Smooth muscle cell (in vitro differentiated cells): ENCODE measurements around the gene ACTN3. TPM values are rescaled to one million over a fixed set of nuclear protein-coding genes. Genes with fewer than 3 reads are reported as not detected.

ENCODE experiments used
- DNase-seq: peaks from one replicate; lab custom pipeline; 2025; ENCODE audit not compliant: unreplicated experiment; lab: John Stamatoyannopoulos, UW
- H2AFZ ChIP-seq: fragments of 200-600 bp; sonication (generic); 2 replicates; pipeline ENCODE4 v1.6.0; 2016; ENCODE audit warnings: antibody characterized with exemption, low read depth, mild to moderate bottlenecking
- H3F3A ChIP-seq: fragments of 200-600 bp; sonication (generic); 2 replicates; pipeline ENCODE4 v1.6.0; 2017; ENCODE audit warnings: antibody characterized with exemption, low read depth
- H3K27ac ChIP-seq: fragments of 200-600 bp; sonication (generic); 2 replicates; pipeline ENCODE4 v1.5.1; 2016; ENCODE audit warnings: low read depth, mild to moderate bottlenecking
- H3K27me3 ChIP-seq: fragments of 200-600 bp; sonication (generic); 2 replicates; pipeline ENCODE4 v1.6.1; 2016; ENCODE audit warnings: low read depth, mild to moderate bottlenecking
- H3K36me3 ChIP-seq: fragments of 200-600 bp; sonication (generic); 2 replicates; pipeline ENCODE4 v1.5.1; 2016; ENCODE audit warnings: low read depth
- H3K4me1 ChIP-seq: fragments of 200-600 bp; sonication (generic); 2 replicates; pipeline ENCODE4 v1.5.1; 2016; ENCODE audit warnings: low read depth
- H3K4me2 ChIP-seq: fragments of 200-600 bp; sonication (generic); 2 replicates; pipeline ENCODE4 v1.6.0; 2016; ENCODE audit warnings: mild to moderate bottlenecking
- H3K4me3 ChIP-seq: fragments of 200-600 bp; sonication (generic); 2 replicates; pipeline ENCODE4 v1.5.1; 2016; ENCODE audit warnings: mild to moderate bottlenecking
- H3K79me2 ChIP-seq: fragments of 200-600 bp; sonication (generic); 2 replicates; pipeline ENCODE4 v1.6.0; 2016; ENCODE audit warnings: low read depth, mild to moderate bottlenecking
- H3K9ac ChIP-seq: fragments of 200-600 bp; sonication (generic); 2 replicates; pipeline ENCODE4 v1.6.0; 2016; ENCODE audit warnings: low read depth
- H3K9me3 ChIP-seq: fragments of 200-600 bp; sonication (generic); replicated peaks from 2 replicates; pipeline ENCODE4 v1.5.1; 2016; ENCODE audit warnings: low read depth
- H4K20me1 ChIP-seq: fragments of 200-600 bp; sonication (generic); 2 replicates; pipeline ENCODE4 v1.6.0; 2016; ENCODE audit warnings: low read depth
- WGBS: methylation state at CpG from one replicate; pipeline ENCODE4 v1.1.7; 2016; ENCODE audit warnings: low lambda C conversion rate; 5-methylcytosine and 5-hydroxymethylcytosine counted together
- polyA plus RNA-seq: library from polyadenylated mRNA; unstranded; fragments of >200 nt; fragmentation: Nextera tagmentation; extraction: Ambion mirVana; gene quantifications from 2 replicates; pipeline ENCODE4 v1.2.1, GENCODE V29; 2016
- total RNA-seq: library from RNA; depleted of rRNA; stranded (reverse); fragments of >200 nt; gene quantifications from 2 replicates; pipeline ENCODE4 v1.2.3, GENCODE V29; 2014
- TF ChIP-seq, protein P1 (sequence below): fragments of 200-600 bp; sonication (generic); IDR thresholded peaks from 2 replicates; pipeline ENCODE4 v1.5.1; 2017; ENCODE audit warnings: borderline replicate concordance, mild to moderate bottlenecking, antibody characterized with exemption; ENCODE audit not compliant: insufficient read depth, poor library complexity, severe bottlenecking

Gene ACTN3
- total and polyA plus RNA-seq, 2 experiments from 2014 or later, result 1.4 TPM; not detected in 1

DNA sequence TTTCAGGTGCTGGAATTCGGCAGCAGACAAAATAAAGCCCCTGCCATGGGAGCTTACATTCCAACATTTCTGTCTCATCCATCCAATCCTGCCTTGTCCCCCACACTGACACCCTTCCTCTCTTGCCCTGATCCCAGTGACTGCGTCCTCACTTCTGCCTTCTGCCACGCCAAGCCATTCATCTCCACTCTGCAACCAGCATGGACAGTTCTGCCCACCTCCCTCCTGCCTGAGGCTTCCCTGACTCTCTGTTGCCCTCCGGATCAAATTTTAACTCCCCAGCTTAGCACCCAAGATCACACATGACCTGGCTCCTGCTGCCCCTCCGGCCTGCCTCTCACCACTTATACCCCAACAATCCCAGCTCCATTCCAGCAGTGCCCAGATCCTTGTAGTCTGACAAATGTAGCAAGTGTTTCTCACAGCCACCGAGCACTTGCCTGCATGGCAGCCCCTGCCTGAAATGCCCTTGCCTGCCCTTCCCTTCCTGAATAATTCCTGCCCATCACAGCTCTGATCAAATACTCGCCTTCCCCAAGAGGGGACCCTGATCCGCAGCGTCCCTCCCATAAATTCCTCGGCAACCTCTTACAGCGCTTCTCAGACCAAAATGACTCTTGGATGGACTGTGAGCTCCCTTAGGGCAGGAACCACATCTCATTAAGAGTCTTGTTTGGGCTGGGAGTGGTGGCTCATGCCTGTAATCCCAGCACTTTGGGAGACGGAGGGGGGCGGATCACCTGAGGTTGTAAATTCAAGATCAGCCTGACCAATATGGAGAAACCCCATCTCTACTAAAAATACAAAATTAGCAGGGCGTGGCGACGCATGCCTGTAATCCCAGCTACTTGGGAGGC, 2.3 kb downstream of the ACTN3 start:
- H4K20me1 ChIP-seq, result no peaks in the 10 kb centered on the region
- no peak for DNase-seq
- no peak overlapping the region for H3K27ac ChIP-seq
- TF ChIP-seq, protein P1, sequence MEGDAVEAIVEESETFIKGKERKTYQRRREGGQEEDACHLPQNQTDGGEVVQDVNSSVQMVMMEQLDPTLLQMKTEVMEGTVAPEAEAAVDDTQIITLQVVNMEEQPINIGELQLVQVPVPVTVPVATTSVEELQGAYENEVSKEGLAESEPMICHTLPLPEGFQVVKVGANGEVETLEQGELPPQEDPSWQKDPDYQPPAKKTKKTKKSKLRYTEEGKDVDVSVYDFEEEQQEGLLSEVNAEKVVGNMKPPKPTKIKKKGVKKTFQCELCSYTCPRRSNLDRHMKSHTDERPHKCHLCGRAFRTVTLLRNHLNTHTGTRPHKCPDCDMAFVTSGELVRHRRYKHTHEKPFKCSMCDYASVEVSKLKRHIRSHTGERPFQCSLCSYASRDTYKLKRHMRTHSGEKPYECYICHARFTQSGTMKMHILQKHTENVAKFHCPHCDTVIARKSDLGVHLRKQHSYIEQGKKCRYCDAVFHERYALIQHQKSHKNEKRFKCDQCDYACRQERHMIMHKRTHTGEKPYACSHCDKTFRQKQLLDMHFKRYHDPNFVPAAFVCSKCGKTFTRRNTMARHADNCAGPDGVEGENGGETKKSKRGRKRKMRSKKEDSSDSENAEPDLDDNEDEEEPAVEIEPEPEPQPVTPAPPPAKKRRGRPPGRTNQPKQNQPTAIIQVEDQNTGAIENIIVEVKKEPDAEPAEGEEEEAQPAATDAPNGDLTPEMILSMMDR, result no peak
- H3K27me3 ChIP-seq, result no peaks in the 10 kb centered on the region
- H3K4me3 ChIP-seq, result no peak overlapping the region
- peaks cover 17% of the 10 kb centered on the region for H3F3A ChIP-seq
- H3K9ac ChIP-seq, result no peak overlapping the region
- H2AFZ ChIP-seq, result no peak overlapping the region
- H3K36me3 ChIP-seq, result no peaks in the 10 kb centered on the region
- no peak overlapping the region for H3K4me2 ChIP-seq
- peaks cover 6% of the 10 kb centered on the region for H3K79me2 ChIP-seq
- H3K9me3 ChIP-seq, result no peaks in the 10 kb centered on the region
- WGBS, result 69% methylated on average over 16 of the region's 16 CpGs
- peaks cover 13% of the 10 kb centered on the region for H3K4me1 ChIP-seq

DNA sequence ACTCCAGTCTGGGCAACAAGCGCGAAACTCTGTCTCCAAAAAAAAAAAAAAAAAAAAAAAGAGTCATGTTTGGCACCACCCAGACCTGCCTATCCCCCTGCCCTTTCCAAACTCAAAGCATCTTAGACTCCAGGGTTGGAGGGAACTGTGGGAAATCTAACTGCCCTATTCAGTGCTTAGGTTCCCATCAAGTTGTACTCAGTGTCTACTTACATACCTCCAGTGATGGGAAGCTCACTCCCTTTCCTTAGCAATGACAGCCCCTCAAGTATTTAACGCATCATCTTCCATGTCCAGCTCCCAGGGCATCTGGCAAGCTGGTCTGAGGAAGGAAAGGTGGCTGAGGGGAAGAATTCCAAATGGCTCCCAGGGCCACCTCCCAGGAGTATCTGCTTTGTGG, 3.0 kb downstream of the ACTN3 start:
- no peaks in the 10 kb centered on the region for H4K20me1 ChIP-seq
- no peak overlapping the region for H2AFZ ChIP-seq
- WGBS, result 90% methylated on average over 3 of the region's 3 CpGs
- DNase-seq, result no peak
- H3K4me3 ChIP-seq, result no peak overlapping the region
- no peak overlapping the region for H3K27ac ChIP-seq
- no peak overlapping the region for H3K9ac ChIP-seq
- TF ChIP-seq, protein P1, result no peak
- H3K9me3 ChIP-seq, result no peaks in the 10 kb centered on the region
- no peak overlapping the region for H3K4me2 ChIP-seq
- peaks cover 6% of the 10 kb centered on the region for H3K79me2 ChIP-seq
- no peaks in the 10 kb centered on the region for H3K27me3 ChIP-seq
- no peaks in the 10 kb centered on the region for H3K36me3 ChIP-seq
- H3K4me1 ChIP-seq, result peaks cover 13% of the 10 kb centered on the region
- peaks cover 17% of the 10 kb centered on the region for H3F3A ChIP-seq

DNA sequence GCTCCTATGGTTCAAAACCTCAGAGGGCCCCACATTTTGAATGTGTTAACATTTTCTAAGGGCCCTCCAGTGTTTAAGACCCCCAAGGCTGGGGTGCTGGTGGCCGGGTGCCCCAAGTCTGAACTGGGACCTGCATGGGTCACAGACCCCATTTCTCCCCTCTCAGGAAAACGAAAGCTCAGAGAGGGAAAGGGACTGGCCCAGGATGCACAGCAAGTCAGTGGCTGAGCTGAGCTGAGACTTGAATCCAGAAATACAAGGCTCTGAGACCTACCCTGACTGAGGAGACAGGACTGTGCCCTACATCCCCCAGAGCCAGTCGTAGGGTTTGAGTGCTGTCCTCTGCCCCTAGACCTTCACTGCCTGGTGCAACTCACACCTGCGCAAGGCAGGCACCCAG, 4.2 kb downstream of the ACTN3 start:
- no peaks in the 10 kb centered on the region for H3K9me3 ChIP-seq
- TF ChIP-seq, protein P1, result no peak
- no peaks in the 10 kb centered on the region for H4K20me1 ChIP-seq
- WGBS, result 91% methylated on average over 4 of the region's 4 CpGs
- H3K27me3 ChIP-seq, result no peaks in the 10 kb centered on the region
- no peaks in the 10 kb centered on the region for H3K36me3 ChIP-seq
- peaks cover 17% of the 10 kb centered on the region for H3F3A ChIP-seq
- H3K4me3 ChIP-seq, result no peak overlapping the region
- no peak for DNase-seq
- no peak overlapping the region for H3K9ac ChIP-seq
- no peak overlapping the region for H2AFZ ChIP-seq
- H3K27ac ChIP-seq, result no peak overlapping the region
- H3K4me1 ChIP-seq, result peaks cover 5% of the 10 kb centered on the region
- no peaks in the 10 kb centered on the region for H3K79me2 ChIP-seq
- H3K4me2 ChIP-seq, result no peak overlapping the region

DNA sequence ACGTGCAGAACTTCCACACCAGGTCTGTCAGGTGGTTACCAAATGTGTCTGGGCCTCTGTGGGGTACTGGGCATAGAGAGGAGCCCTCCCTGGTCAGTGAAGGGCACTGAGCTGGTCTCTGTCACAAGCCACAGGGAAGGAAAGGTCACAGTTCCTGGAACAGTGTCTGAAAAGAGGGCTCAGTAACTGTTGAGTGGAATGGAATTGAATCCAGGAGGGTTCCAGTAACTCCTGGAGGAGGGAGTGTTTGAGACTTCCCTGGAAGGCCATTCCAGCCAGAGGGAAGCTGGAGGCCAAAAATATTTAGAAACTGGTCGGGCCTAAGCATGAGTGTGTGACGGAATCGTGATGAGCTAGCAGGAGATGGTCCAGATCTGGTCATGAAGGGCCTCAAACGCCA, 7.9 kb downstream of the ACTN3 start:
- H3K9me3 ChIP-seq, result no peaks in the 10 kb centered on the region
- DNase-seq, result no peak
- WGBS, result 93% methylated on average over 5 of the region's 5 CpGs
- no peaks in the 10 kb centered on the region for H3K79me2 ChIP-seq
- H3K4me2 ChIP-seq, result no peak overlapping the region
- no peaks in the 10 kb centered on the region for H3K27me3 ChIP-seq
- no peaks in the 10 kb centered on the region for H4K20me1 ChIP-seq
- no peaks in the 10 kb centered on the region for H3K36me3 ChIP-seq
- H2AFZ ChIP-seq, result no peak overlapping the region
- TF ChIP-seq, protein P1, result no peak
- no peak overlapping the region for H3K27ac ChIP-seq
- H3F3A ChIP-seq, result no peaks in the 10 kb centered on the region
- H3K4me1 ChIP-seq, result no peaks in the 10 kb centered on the region
- no peak overlapping the region for H3K9ac ChIP-seq
- no peak overlapping the region for H3K4me3 ChIP-seq
